Left lung (tissue), 8 donors: ENCODE data around the gene ATRIP. TPM values are rescaled to one million over a fixed set of nuclear protein-coding genes. Genes with fewer than 3 reads are reported as not detected.

Source experiments
- polyA plus RNA-seq, 6 donors: library from polyadenylated mRNA; unstranded; fragments of 120-200 nt; gene quantifications; one replicate each; pipeline ENCODE4 v1.2.1, GENCODE V29; 2013; ENCODE audit not compliant: insufficient read length in 6 of 6
- total RNA-seq, 2 donors: library from RNA; stranded (reverse); fragmentation: NEBNext Ultra II Directional; extraction: Animal tissue kit (Norgen Biotek cat#: 25700); gene quantifications; one replicate each; pipeline ENCODE4 v1.2.1, GENCODE V29; 2021
- donor health status: DM: no; HTN: yes; CAD: no.
- donor health status: DM: no; HTN: no; CAD: no.

Gene ATRIP
- total and polyA plus RNA-seq, 8 donors: 7.4 to 14.4 (median 12.0) TPM

Other genes with a start within 250 kb of the ATRIP start
- 1 to 10 TPM in 1 of 2 donors, under 1 TPM in 1; 0.93 to 1.4 TPM for gene CAMP, start 223.2 kb upstream of the ATRIP start, total RNA-seq
- 1 to 10 TPM in 5 of 6 donors, under 1 TPM in 1; 0.97 to 3.1 (median 1.3) TPM for gene CAMP, start 223.2 kb upstream of the ATRIP start, polyA plus RNA-seq
- 10 to 100 TPM in 1 of 2 donors, 1 to 10 TPM in 1; 9.0 to 17.5 TPM for gene ZNF589, start 205.6 kb upstream of the ATRIP start, total RNA-seq
- 10 to 100 TPM; 16.0 to 19.6 (median 18.3) TPM for gene ZNF589, start 205.6 kb upstream of the ATRIP start, polyA plus RNA-seq
- gene NME6, start 145.4 kb upstream of the ATRIP start, total RNA-seq: 10 to 100 TPM; 26.5 to 29.0 TPM
- 10 to 100 TPM; 27.0 to 30.9 (median 29.5) TPM for gene NME6, start 145.4 kb upstream of the ATRIP start, polyA plus RNA-seq
- not detected for gene SPINK8, start 113.1 kb upstream of the ATRIP start, total RNA-seq
- gene SPINK8, start 113.1 kb upstream of the ATRIP start, polyA plus RNA-seq: not detected
- not detected for gene FBXW12, start 74.5 kb upstream of the ATRIP start, total RNA-seq
- under 1 TPM; 0.24 to 0.44 (median 0.37) TPM for gene FBXW12, start 74.5 kb upstream of the ATRIP start, polyA plus RNA-seq
- 100 to 1,000 TPM in 1 of 2 donors, 10 to 100 TPM in 1; 65.0 to 128 TPM for gene PLXNB1, start 16.7 kb upstream of the ATRIP start, total RNA-seq
- gene PLXNB1, start 16.7 kb upstream of the ATRIP start, polyA plus RNA-seq: 100 to 1,000 TPM in 4 of 6 donors, 10 to 100 TPM in 2; 89.0 to 161 (median 109) TPM
- 10 to 100 TPM; 13.4 to 14.7 TPM for gene CCDC51, start 6.6 kb upstream of the ATRIP start, total RNA-seq
- 10 to 100 TPM; 13.5 to 16.2 (median 15.1) TPM for gene CCDC51, start 6.6 kb upstream of the ATRIP start, polyA plus RNA-seq
- gene TMA7, start 6.5 kb upstream of the ATRIP start, total RNA-seq: 100 to 1,000 TPM; 174 to 211 TPM
- 100 to 1,000 TPM; 214 to 288 (median 258) TPM for gene TMA7, start 6.5 kb upstream of the ATRIP start, polyA plus RNA-seq
- gene SHISA5, start 57.4 kb downstream of the ATRIP start, total RNA-seq: 100 to 1,000 TPM; 179 to 206 TPM
- gene SHISA5, start 57.4 kb downstream of the ATRIP start, polyA plus RNA-seq: 100 to 1,000 TPM in 4 of 6 donors, 10 to 100 TPM in 2; 99.2 to 117 (median 112) TPM
- 10 to 100 TPM in 1 of 2 donors, 1 to 10 TPM in 1; 7.8 to 16.1 TPM for gene PFKFB4, start 110.1 kb downstream of the ATRIP start, total RNA-seq
- gene PFKFB4, start 110.1 kb downstream of the ATRIP start, polyA plus RNA-seq: 10 to 100 TPM in 2 of 6 donors, 1 to 10 TPM in 4; 6.5 to 18.8 (median 7.6) TPM
- under 1 TPM in 1 of 2 donors, not detected in 1; 0.37 TPM for gene UCN2, start 117.0 kb downstream of the ATRIP start, total RNA-seq
- gene UCN2, start 117.0 kb downstream of the ATRIP start, polyA plus RNA-seq: under 1 TPM in 5 of 6 donors, not detected in 1; 0.11 to 0.24 (median 0.18) TPM
- gene COL7A1, start 148.6 kb downstream of the ATRIP start, total RNA-seq: 1 to 10 TPM; 7.2 to 9.2 TPM
- gene COL7A1, start 148.6 kb downstream of the ATRIP start, polyA plus RNA-seq: 10 to 100 TPM in 2 of 6 donors, 1 to 10 TPM in 4; 8.5 to 13.2 (median 9.6) TPM
- gene UQCRC1, start 162.9 kb downstream of the ATRIP start, total RNA-seq: 100 to 1,000 TPM; 148 to 203 TPM
- 100 to 1,000 TPM; 153 to 174 (median 166) TPM for gene UQCRC1, start 162.9 kb downstream of the ATRIP start, polyA plus RNA-seq
- not detected for gene TMEM89, start 175.0 kb downstream of the ATRIP start, total RNA-seq
- gene TMEM89, start 175.0 kb downstream of the ATRIP start, polyA plus RNA-seq: not detected
- 10 to 100 TPM; 32.0 to 34.9 TPM for gene SLC26A6, start 188.7 kb downstream of the ATRIP start, total RNA-seq
- 10 to 100 TPM; 14.0 to 21.8 (median 15.3) TPM for gene SLC26A6, start 188.7 kb downstream of the ATRIP start, polyA plus RNA-seq
- gene CELSR3, start 216.1 kb downstream of the ATRIP start, total RNA-seq: 1 to 10 TPM in 1 of 2 donors, under 1 TPM in 1; 0.93 to 1.2 TPM
- gene CELSR3, start 216.1 kb downstream of the ATRIP start, polyA plus RNA-seq: 1 to 10 TPM in 2 of 6 donors, under 1 TPM in 4; 0.79 to 1.7 (median 0.90) TPM
- 10 to 100 TPM; 15.6 to 16.0 TPM for gene NCKIPSD, start 239.2 kb downstream of the ATRIP start, total RNA-seq
- gene NCKIPSD, start 239.2 kb downstream of the ATRIP start, polyA plus RNA-seq: 10 to 100 TPM; 13.4 to 20.5 (median 17.4) TPM